ENCODE data around the gene OPRM1. TPM values are rescaled to one million over a fixed set of nuclear protein-coding genes. Genes with fewer than 3 reads are reported as not detected.

Gene OPRM1
- total and polyA plus RNA-seq, 2 of the 8 experiments (the other 6 are each of a cell fraction or from before 2014, with no cell fraction given) = not detected

GRCh38 chr6:154113392-154113791 is 74.4 kb downstream of the OPRM1 start:
- no peak overlapping the region for H3K23ac ChIP-seq (ENCODE audit: insufficient read length)
- H3K23me2 ChIP-seq (ENCODE audit: low read depth, low read length) = no peaks in the 10 kb centered on the region; the same call in 1 of the 2 replicates
- ChIA-PET POLR2A (ENCODE audit: partially characterized antibody) (no interaction called here), CTCF (ENCODE audit: partially characterized antibody) (interaction anchor here (1.5 kb wide), 1 partner anchor 54 kb away, joined by 3 read pairs; no protein-coding TSS in a partner anchor)
- DNase-seq (ENCODE audit: low read depth in 1 of 2, low spot score in 2 of 2) (no peak), FAIRE-seq (no peak)
- H3K14ac ChIP-seq (ENCODE audit: insufficient read length) = no peak overlapping the region
- no peak overlapping the region for H4K5ac ChIP-seq (ENCODE audit: insufficient read length, low read depth, low read length)
- H3K4me3 ChIP-seq (ENCODE audit: extremely low read depth in 1 of 4, insufficient read depth in 2 of 4, low read depth in 3 of 4, low read length in 4 of 4) = no peak overlapping the region
- H4K20me1 ChIP-seq (replicated peaks in 1 of 2; ENCODE audit: control insufficient read depth in 1 of 2, insufficient read depth in 2 of 2, low read length in 2 of 2) = no peaks in the 10 kb centered on the region
- no peaks in the 10 kb centered on the region for H3K9me3 ChIP-seq (ENCODE audit: insufficient read depth in 2 of 2, low read depth in 1 of 2, low read length in 1 of 2)
- no peak overlapping the region for H4K91ac ChIP-seq (replicated peaks; ENCODE audit: insufficient read length, low read length)
- H2BK15ac ChIP-seq (ENCODE audit: low read length) = no peak overlapping the region
- no peak overlapping the region for H3K18ac ChIP-seq (ENCODE audit: extremely low read depth, low read length)
- no peak overlapping the region for H2BK5ac ChIP-seq (ENCODE audit: low read depth, low read length)
- WGBS, 2 experiments (ENCODE audit: extremely low coverage in 1 of 2, insufficient coverage in 1 of 2, insufficient read length in 1 of 2, insufficient replicate concordance in 2 of 2, low coverage in 1 of 2, low lambda C conversion rate in 2 of 2, missing lambda C conversion rate in 1 of 2) = 92% methylated on average over 3 of the region's 3 CpGs; no CpG with 5 or more reads in 1 of the 2 experiments
- no peaks in the 10 kb centered on the region for H3K36me3 ChIP-seq (ENCODE audit: control insufficient read depth in 2 of 4, insufficient read depth in 4 of 4, low read length in 3 of 4)
- H3K56ac ChIP-seq (replicated peaks; ENCODE audit: insufficient read length, low read depth, low read length) = no peak overlapping the region
- H4K8ac ChIP-seq (ENCODE audit: extremely low read depth, insufficient read depth, low read length) = no peak overlapping the region
- no peak overlapping the region for H3K4ac ChIP-seq (replicated peaks; ENCODE audit: insufficient read length, low read depth, low read length)
- no peaks in the 10 kb centered on the region for H3K4me1 ChIP-seq (replicated peaks in 1 of 4; ENCODE audit: control insufficient read depth in 3 of 4, insufficient read depth in 4 of 4, low read length in 3 of 4)
- H3K79me2 ChIP-seq (ENCODE audit: control insufficient read depth in 1 of 2, insufficient read depth in 2 of 2, low read length in 2 of 2) = no peaks in the 10 kb centered on the region
- H2BK20ac ChIP-seq (ENCODE audit: low read length) = no peak overlapping the region
- no peak overlapping the region for H3K27ac ChIP-seq (ENCODE audit: low read depth, low read length)
- no peak overlapping the region for H2AK5ac ChIP-seq (ENCODE audit: low read depth, low read length)
- H3K79me1 ChIP-seq (ENCODE audit: low read depth, low read length) = no peaks in the 10 kb centered on the region
- H2AFZ ChIP-seq (ENCODE audit: low read length) = no peak overlapping the region
- no peak overlapping the region for H2BK12ac ChIP-seq (ENCODE audit: low read depth, low read length)
- no peak overlapping the region for H3K4me2 ChIP-seq (ENCODE audit: insufficient read depth in 1 of 2, low read depth in 2 of 2, low read length in 2 of 2)
- H2BK120ac ChIP-seq (replicated peaks; ENCODE audit: low read depth, low read length) = no peak overlapping the region
- H3K9ac ChIP-seq (replicated peaks in 1 of 4; ENCODE audit: extremely low read depth in 1 of 4, low read depth in 3 of 4, low read length in 3 of 4) = no peak overlapping the region
- H3K27me3 ChIP-seq (replicated peaks in 1 of 4; ENCODE audit: control insufficient read depth in 3 of 4, extremely low read depth in 1 of 4, insufficient read depth in 3 of 4, low read length in 3 of 4) = no peaks in the 10 kb centered on the region
- TF ChIP-seq TCF12 (IDR thresholded peaks at IDR 0.05; ENCODE audit: low read depth, low read length) (no peak), MAFK (IDR thresholded peaks at IDR 0.05; ENCODE audit: low read depth, low read length) (no peak), ATF2 (IDR thresholded peaks at IDR 0.05; ENCODE audit: low read length) (no peak), RXRA (IDR thresholded peaks at IDR 0.05; ENCODE audit: insufficient read depth, low read depth, low read length) (no peak), HDAC2 (IDR thresholded peaks at IDR 0.05; ENCODE audit: borderline replicate concordance in 1 of 2, low read depth in 2 of 2, low read length in 2 of 2) (no peak), SP1 (IDR thresholded peaks at IDR 0.05; ENCODE audit: low read depth, low read length) (no peak)
- TF ChIP-seq, protein P1, sequence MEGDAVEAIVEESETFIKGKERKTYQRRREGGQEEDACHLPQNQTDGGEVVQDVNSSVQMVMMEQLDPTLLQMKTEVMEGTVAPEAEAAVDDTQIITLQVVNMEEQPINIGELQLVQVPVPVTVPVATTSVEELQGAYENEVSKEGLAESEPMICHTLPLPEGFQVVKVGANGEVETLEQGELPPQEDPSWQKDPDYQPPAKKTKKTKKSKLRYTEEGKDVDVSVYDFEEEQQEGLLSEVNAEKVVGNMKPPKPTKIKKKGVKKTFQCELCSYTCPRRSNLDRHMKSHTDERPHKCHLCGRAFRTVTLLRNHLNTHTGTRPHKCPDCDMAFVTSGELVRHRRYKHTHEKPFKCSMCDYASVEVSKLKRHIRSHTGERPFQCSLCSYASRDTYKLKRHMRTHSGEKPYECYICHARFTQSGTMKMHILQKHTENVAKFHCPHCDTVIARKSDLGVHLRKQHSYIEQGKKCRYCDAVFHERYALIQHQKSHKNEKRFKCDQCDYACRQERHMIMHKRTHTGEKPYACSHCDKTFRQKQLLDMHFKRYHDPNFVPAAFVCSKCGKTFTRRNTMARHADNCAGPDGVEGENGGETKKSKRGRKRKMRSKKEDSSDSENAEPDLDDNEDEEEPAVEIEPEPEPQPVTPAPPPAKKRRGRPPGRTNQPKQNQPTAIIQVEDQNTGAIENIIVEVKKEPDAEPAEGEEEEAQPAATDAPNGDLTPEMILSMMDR (IDR thresholded peaks at IDR 0.05; ENCODE audit: control extremely low read depth in 1 of 3, insufficient read depth in 1 of 3, low read depth in 1 of 3, low read length in 3 of 3) = no peak
- TF ChIP-seq, protein P2, sequence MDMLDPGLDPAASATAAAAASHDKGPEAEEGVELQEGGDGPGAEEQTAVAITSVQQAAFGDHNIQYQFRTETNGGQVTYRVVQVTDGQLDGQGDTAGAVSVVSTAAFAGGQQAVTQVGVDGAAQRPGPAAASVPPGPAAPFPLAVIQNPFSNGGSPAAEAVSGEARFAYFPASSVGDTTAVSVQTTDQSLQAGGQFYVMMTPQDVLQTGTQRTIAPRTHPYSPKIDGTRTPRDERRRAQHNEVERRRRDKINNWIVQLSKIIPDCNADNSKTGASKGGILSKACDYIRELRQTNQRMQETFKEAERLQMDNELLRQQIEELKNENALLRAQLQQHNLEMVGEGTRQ (IDR thresholded peaks at IDR 0.05; ENCODE audit: low read length) = no peak

Data from H1 (cell line).